ENCODE data around the gene CDON.

DNA sequence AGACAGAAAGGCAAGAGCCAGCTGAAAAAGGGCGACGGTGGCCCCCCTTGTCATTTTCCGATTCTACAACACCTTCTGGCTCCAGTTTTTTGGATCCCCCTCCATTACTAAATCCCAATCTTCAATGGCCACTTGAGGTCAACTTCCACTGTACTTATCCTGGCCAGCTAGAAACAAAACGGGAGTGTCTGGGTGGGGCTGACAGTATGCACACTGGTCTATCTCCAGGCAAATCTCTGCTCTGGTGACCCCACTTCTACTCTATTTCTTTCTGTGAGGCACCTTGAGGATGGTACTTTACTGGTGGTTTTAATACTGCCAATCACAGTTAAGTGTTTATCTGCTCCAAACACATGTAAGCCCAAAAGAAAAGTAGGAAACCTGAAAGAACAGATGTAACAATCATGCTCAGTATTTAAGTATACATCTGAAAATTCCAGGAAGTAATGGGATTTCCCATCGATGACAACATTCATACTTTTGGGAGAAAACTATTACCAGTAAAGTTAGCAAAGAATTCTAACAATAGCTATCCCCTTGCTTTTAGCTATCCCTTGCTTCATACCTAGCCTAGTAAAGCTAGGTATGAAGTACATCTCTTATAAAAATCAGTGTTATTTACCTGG is 16.0 kb downstream of the CDON start:
- TF ChIP-seq, protein P1, sequence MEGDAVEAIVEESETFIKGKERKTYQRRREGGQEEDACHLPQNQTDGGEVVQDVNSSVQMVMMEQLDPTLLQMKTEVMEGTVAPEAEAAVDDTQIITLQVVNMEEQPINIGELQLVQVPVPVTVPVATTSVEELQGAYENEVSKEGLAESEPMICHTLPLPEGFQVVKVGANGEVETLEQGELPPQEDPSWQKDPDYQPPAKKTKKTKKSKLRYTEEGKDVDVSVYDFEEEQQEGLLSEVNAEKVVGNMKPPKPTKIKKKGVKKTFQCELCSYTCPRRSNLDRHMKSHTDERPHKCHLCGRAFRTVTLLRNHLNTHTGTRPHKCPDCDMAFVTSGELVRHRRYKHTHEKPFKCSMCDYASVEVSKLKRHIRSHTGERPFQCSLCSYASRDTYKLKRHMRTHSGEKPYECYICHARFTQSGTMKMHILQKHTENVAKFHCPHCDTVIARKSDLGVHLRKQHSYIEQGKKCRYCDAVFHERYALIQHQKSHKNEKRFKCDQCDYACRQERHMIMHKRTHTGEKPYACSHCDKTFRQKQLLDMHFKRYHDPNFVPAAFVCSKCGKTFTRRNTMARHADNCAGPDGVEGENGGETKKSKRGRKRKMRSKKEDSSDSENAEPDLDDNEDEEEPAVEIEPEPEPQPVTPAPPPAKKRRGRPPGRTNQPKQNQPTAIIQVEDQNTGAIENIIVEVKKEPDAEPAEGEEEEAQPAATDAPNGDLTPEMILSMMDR (IDR thresholded peaks at IDR 0.05; ENCODE audit: extremely low read depth in 1 of 2, insufficient read depth in 1 of 2, low read depth in 1 of 2, low read length in 2 of 2) = no peak
- TF ChIP-seq, protein P2, sequence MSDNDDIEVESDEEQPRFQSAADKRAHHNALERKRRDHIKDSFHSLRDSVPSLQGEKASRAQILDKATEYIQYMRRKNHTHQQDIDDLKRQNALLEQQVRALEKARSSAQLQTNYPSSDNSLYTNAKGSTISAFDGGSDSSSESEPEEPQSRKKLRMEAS (IDR thresholded peaks at IDR 0.05; ENCODE audit: insufficient read depth, insufficient read length) = no peak
- no peak for TF ChIP-seq POLR2A (IDR thresholded peaks at IDR 0.05; ENCODE audit: low read depth, low read length)
- TF ChIP-seq GATA2 (IDR thresholded peaks at IDR 0.05; ENCODE audit: insufficient read depth, insufficient read length, low read depth, low read length) = no peak
- TF ChIP-seq MYC (IDR thresholded peaks at IDR 0.05; ENCODE audit: low read depth, low read length) = no peak
- no peak for TF ChIP-seq EZH2 (IDR thresholded peaks at IDR 0.05; ENCODE audit: borderline replicate concordance, low read depth, low read length, severe bottlenecking)
- no peak for TF ChIP-seq POLR2AphosphoS5 (IDR thresholded peaks at IDR 0.05; ENCODE audit: insufficient read depth, low read depth, low read length)
- TF ChIP-seq JUN (IDR thresholded peaks at IDR 0.05; ENCODE audit: borderline replicate concordance, insufficient read depth, insufficient read length, low read depth) = no peak
